Stomach (tissue), 9 donors: Measurements from ENCODE around the gene ANKFN1. TPM values are rescaled to one million over a fixed set of nuclear protein-coding genes. Genes with fewer than 3 reads are reported as not detected.

ENCODE experiments used
- DNase-seq, 2 donors: peaks; one replicate each; pipeline versions ENCODE4 v3.0.0 to v3.0.0-alpha.2; 2013 to 2019
- H3K27ac ChIP-seq, 5 donors: fragments of 200-600 bp in 4 of 5; sonication (generic) in 4 of 5; one replicate each; pipeline ENCODE4 v1.5.1; 2013 to 2019; ENCODE audit warnings: mild to moderate bottlenecking in 1 of 5, moderate library complexity in 1 of 5
- H3K27me3 ChIP-seq, 3 donors: fragments of 200-600 bp; sonication (generic); one replicate each; pipeline ENCODE4 v1.5.1; 2017 to 2019; ENCODE audit warnings: mixed run types in 1 of 3
- H3K36me3 ChIP-seq, 4 donors: fragments of 200-600 bp; sonication (generic); 1 replicate in 3 of 4; 2 replicates in 1 of 4; pipeline ENCODE4 v1.5.1; 2016 to 2019
- H3K4me1 ChIP-seq, 4 donors: fragments of 200-600 bp; sonication (generic); one replicate each; pipeline ENCODE4 v1.5.1; 2016 to 2019
- H3K4me3 ChIP-seq, 4 donors: fragments of 200-600 bp; sonication (generic) in 3 of 4; one replicate each; pipeline ENCODE4 v1.5.1; 2016 to 2019; ENCODE audit warnings: mild to moderate bottlenecking in 1 of 4
- H3K9me3 ChIP-seq, 4 donors: fragments of 200-600 bp; sonication (generic); one replicate each; pipeline ENCODE4 v1.5.1; 2016 to 2019
- CTCF ChIP-seq, 7 experiments: fragments of 450-650 bp in 4 of 7; fragments of 200-600 bp in 3 of 7; sonication (generic) in 3 of 7; IDR thresholded peaks; one replicate each; pipeline ENCODE4 v1.5.1; 2016 to 2019; ENCODE audit warnings: antibody characterized with exemption in 7 of 7, control low read depth in 2 of 7, mild to moderate bottlenecking in 1 of 7
- EP300 ChIP-seq: sonication (generic); formaldehyde crosslinking; IDR thresholded peaks from one replicate; pipeline ENCODE4 v1.6.1; 2017; ENCODE audit warnings: antibody characterized with exemption
- POLR2A ChIP-seq, 4 donors: fragments of 450-650 bp; IDR thresholded peaks; one replicate each; pipeline ENCODE4 v1.6.1; 2016; ENCODE audit warnings: antibody characterized with exemption in 4 of 4, control low read depth in 2 of 4, mild to moderate bottlenecking in 1 of 4, moderate library complexity in 1 of 4
- POLR2AphosphoS5 ChIP-seq, 3 donors: sonication (generic); formaldehyde crosslinking; IDR thresholded peaks; one replicate each; pipeline ENCODE4 v1.6.1; 2016; ENCODE audit warnings: antibody characterized with exemption in 3 of 3
- WGBS, 5 donors: extraction: QIAGEN DNeasy Blood & Tissue Kit in 3 of 5; methylation state at CpG; one replicate each; pipeline versions ENCODE4 v1.1.5 to v1.1.7; 2013 to 2018; 5-methylcytosine and 5-hydroxymethylcytosine counted together
- intact Hi-C: fragments of 100-400 bp; cut with DNase I; formaldehyde crosslinking; loops from one replicate; pipeline ENCODE4 v1.15.1; 2023; ENCODE audit warnings: low total_unique reads
- polyA plus RNA-seq, 3 donors: library from polyadenylated mRNA; stranded (reverse); fragments of 200-250 nt; gene quantifications; one replicate each; pipeline ENCODE4 v1.2.3, GENCODE V29; 2013
- total RNA-seq, 5 donors: library from RNA; depleted of rRNA; stranded (reverse); fragments of >200 nt; gene quantifications; one replicate each; pipeline versions ENCODE4 v1.1.0 to v1.2.3, GENCODE V29; 2014 to 2016
- donor health status: healthy with polysubstance abuse.
- donor health status: Bipolar disorder and iron deficiency.
- donor health status: healthy.

The ANKFN1 gene
- total and polyA plus RNA-seq, 8 donors = 0.10 to 2.9 (median 1.3) TPM; not detected in 4

- Histone ChIP-seq H3K4me1 (peaks cover 0 to under 1% (median 0%) of the 10 kb centered on the region in 4 donors), H3K4me3 (no peak overlapping the region), H3K27ac (no peak overlapping the region), H3K36me3 (no peaks in the 10 kb centered on the region), H3K27me3 (peaks cover 0 to 1% (median 0%) of the 10 kb centered on the region in 3 donors), H3K9me3 (no peaks in the 10 kb centered on the region)
- TF ChIP-seq POLR2A (IDR thresholded peaks at IDR 0.05) (no peak), CTCF (IDR thresholded peaks at IDR 0.05) (no peak), POLR2AphosphoS5 (IDR thresholded peaks at IDR 0.05) (no peak), EP300 (no peak)
- no peak for DNase-seq
- intact Hi-C loops = loop anchor here (10.0 kb wide), 1 partner anchor 790 kb away; no protein-coding TSS in a partner anchor
- 65 to 88% (median 69%) methylated on average over 4 of the region's 4 CpGs for WGBS, 5 donors
Measured at GRCh38 chr17:56314984-56315602, 161.8 kb downstream of the ANKFN1 start.

GRCh38 chr17:56316604-56317003, 163.3 kb downstream of the ANKFN1 start:
- intact Hi-C loops = loop anchor here (10.0 kb wide), 1 partner anchor 792 kb away; no protein-coding TSS in a partner anchor
- Histone ChIP-seq H3K9me3 (no peaks in the 10 kb centered on the region), H3K4me3 (no peak overlapping the region), H3K27ac (no peak overlapping the region), H3K36me3 (no peaks in the 10 kb centered on the region), H3K4me1 (peaks cover 0 to 5% (median 2%) of the 10 kb centered on the region in 4 donors), H3K27me3 (peaks cover 0 to 14% (median 0%) of the 10 kb centered on the region in 3 donors)
- DNase-seq = no peak
- TF ChIP-seq POLR2A (IDR thresholded peaks at IDR 0.05) (no peak), POLR2AphosphoS5 (IDR thresholded peaks at IDR 0.05) (no peak), EP300 (no peak), CTCF (IDR thresholded peaks at IDR 0.05) (no peak)
- 44 to 66% (median 59%) methylated on average over 1 of the region's 1 CpG for WGBS, 5 donors

- H3K4me1 ChIP-seq = peaks cover 0 to 5% (median 2%) of the 10 kb centered on the region in 4 donors
- H3K4me3 ChIP-seq = no peak overlapping the region
- intact Hi-C loops = loop anchor here (10.0 kb wide), 1 partner anchor 793 kb away; no protein-coding TSS in a partner anchor
- H3K27ac ChIP-seq = no peak overlapping the region
- H3K36me3 ChIP-seq = no peaks in the 10 kb centered on the region
- TF ChIP-seq POLR2A (IDR thresholded peaks at IDR 0.05) = no peak
- TF ChIP-seq CTCF (IDR thresholded peaks at IDR 0.05) = no peak
- TF ChIP-seq EP300 = no peak
- no peak for TF ChIP-seq POLR2AphosphoS5 (IDR thresholded peaks at IDR 0.05)
- WGBS, 5 donors = 67 to 74% (median 73%) methylated on average over 4 of the region's 4 CpGs
- H3K27me3 ChIP-seq = peaks cover 0 to 17% (median 0%) of the 10 kb centered on the region in 3 donors
- DNase-seq = no peak
- no peaks in the 10 kb centered on the region for H3K9me3 ChIP-seq
Measured at GRCh38 chr17:56317351-56318208, 164.3 kb downstream of the ANKFN1 start.

GRCh38 chr17:56319531-56319930, 166.3 kb downstream of the ANKFN1 start:
- peak in 1 of 2 donors; percentile 70 for DNase-seq
- Histone ChIP-seq H3K27ac (no peak overlapping the region), H3K27me3 (peaks cover 0 to 17% (median 0%) of the 10 kb centered on the region in 3 donors), H3K4me3 (no peak overlapping the region), H3K36me3 (no peaks in the 10 kb centered on the region), H3K4me1 (peaks cover 0 to 5% (median 2%) of the 10 kb centered on the region in 4 donors), H3K9me3 (no peaks in the 10 kb centered on the region)
- no peak for TF ChIP-seq POLR2AphosphoS5 (IDR thresholded peaks at IDR 0.05)
- peak in 4 of 7 experiments; percentile 35 to 56 (median 40) for TF ChIP-seq CTCF (IDR thresholded peaks at IDR 0.05)
- intact Hi-C loops = loop anchor here (10.0 kb wide), 1 partner anchor 795 kb away; no protein-coding TSS in a partner anchor
- WGBS, 5 donors = 32 to 48% (median 39%) methylated on average over 3 of the region's 3 CpGs
